NCI-H524 treated with DMSO at 0.1 percent for 48 hours (cell line): ENCODE data around the gene MCAM.

Experiments used
- DNase-seq: peaks from one replicate; lab custom pipeline; 2025; lab: John Stamatoyannopoulos, UW

MCAM gene

DNA sequence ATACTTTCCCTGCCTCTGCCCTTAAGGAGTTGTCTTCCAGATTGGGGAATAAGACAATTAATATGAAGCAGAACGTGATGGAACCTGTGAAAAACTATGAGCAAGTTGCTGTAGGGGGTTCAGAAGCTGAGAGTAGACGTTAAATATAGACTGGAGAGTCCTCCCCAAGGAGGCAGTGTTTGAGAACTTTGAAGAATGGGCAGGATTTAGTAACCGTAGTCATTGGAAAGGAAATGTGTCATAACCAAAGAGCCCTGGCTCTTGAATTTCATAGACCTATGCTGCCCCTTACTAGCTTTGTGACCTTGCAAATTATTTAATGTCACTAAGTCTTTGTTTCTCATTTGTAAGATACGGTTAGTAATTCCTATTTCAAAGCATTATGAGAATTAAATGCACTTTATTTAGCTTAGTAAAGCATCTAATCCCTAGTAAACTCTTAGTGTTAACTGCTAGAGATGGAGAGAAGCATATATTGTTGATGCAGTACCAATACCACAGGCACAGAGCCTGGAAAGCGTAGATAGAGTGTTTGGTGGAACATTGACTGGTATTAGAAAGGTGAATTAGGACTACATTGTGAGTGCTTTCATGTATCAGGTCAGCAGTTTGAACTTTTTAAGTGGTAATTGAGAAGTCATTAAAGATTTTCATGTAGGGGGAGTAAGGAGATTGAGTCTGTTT lies 54.1 kb downstream of the MCAM start:
- no peak for DNase-seq

DNA sequence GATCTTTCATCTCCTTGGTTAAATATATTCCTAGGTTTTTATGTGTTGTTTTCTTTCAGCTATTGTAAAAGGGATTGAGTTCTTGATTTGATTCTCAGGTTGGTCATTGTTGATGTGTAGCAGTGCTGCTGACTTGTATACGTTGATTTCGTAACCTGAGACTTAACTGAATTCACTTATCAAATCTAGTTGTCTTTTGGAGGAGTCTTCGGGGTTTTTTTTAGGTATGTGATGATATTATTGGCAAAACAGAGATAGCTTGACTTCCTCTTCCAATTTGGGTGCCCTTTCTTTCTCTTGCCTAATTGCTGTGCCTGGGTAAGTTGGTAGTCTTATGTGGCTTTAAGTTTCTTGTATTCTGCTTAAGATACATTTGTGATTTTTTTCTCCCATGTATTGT lies 57.9 kb downstream of the MCAM start:
- DNase-seq = no peak
